Heart left ventricle (tissue), 13 donors: Measurements from ENCODE around the gene FZR1.

ENCODE experiments used
- POLR2A ChIP-seq, 2 donors: fragments of 450-650 bp; IDR thresholded peaks; one replicate each; pipeline ENCODE4 v1.6.1; 2017; ENCODE audit warnings: antibody characterized with exemption in 2 of 2, mild to moderate bottlenecking in 2 of 2, moderate library complexity in 2 of 2
- TF ChIP-seq, protein P1 (sequence below), 12 donors: fragments of 200-600 bp; sonication (generic) in 4 of 12; IDR thresholded peaks; one replicate each; pipeline versions ENCODE4 v1.5.0 to v1.8.0; 2018 to 2022; ENCODE audit warnings: antibody characterized with exemption in 12 of 12, mild to moderate bottlenecking in 5 of 12
- donor health status: ischemic (EF 13 %, LVEDD 7.1; RV severe dilation, severe dysfunction).
- donor health status: DM: no; HTN: yes; CAD: no.
- donor health status: DM: no; HTN: no; CAD: no.
- donor health status: ischemic (EF 25% LVEDD 6.9; RV normal size, moderate dysfunction).
- donor health status: ischemic (EF 25% LVEDD 5.7; RV mildly dilated, moderate dysfunction).
- donor health status: ischemic (EF 35%, LVEDD 5.7; RV mildly dilated, moderate dysfunction).
- donor health status: nonischemic (EF 11% LVEDD 7.7; RV severe dilation, severe dysfunction).
- donor health status: DM: yes; HTN: yes; CAD: no.
- donor health status: PGD.
- donor health status: ischemic (EF 29% LVEDD 5.4; RV normal size, mild dysfunction).
- donor health status: nonischemic (EF 23%, LVEDD 6.1; RV moderate dilation, normal function).

- TF ChIP-seq POLR2A (IDR thresholded peaks at IDR 0.05), result no peak
- TF ChIP-seq, protein P1, sequence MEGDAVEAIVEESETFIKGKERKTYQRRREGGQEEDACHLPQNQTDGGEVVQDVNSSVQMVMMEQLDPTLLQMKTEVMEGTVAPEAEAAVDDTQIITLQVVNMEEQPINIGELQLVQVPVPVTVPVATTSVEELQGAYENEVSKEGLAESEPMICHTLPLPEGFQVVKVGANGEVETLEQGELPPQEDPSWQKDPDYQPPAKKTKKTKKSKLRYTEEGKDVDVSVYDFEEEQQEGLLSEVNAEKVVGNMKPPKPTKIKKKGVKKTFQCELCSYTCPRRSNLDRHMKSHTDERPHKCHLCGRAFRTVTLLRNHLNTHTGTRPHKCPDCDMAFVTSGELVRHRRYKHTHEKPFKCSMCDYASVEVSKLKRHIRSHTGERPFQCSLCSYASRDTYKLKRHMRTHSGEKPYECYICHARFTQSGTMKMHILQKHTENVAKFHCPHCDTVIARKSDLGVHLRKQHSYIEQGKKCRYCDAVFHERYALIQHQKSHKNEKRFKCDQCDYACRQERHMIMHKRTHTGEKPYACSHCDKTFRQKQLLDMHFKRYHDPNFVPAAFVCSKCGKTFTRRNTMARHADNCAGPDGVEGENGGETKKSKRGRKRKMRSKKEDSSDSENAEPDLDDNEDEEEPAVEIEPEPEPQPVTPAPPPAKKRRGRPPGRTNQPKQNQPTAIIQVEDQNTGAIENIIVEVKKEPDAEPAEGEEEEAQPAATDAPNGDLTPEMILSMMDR (IDR thresholded peaks at IDR 0.05), result no peak
These were observed 47.7 kb upstream of the FZR1 start for GRCh38 chr19:3458229-3459088.
